ENCODE data around the gene FAM120AOS. TPM values are rescaled to one million over a fixed set of nuclear protein-coding genes. Genes with fewer than 3 reads are reported as not detected.
"Not testable (repeated sequence)": the region's sequence is repeated elsewhere in the genome, so short reads cannot be mapped to it uniquely, and the experiment has no call there.

FAM120AOS gene
- polyA plus RNA-seq, 1 donor = 34.0 TPM

GRCh38 chr9:93439301-93439700, 14.1 kb downstream of the FAM120AOS start:
- DNase-seq (ENCODE audit: low read depth) = not testable (repeated sequence)

GRCh38 chr9:93437996-93438395, 15.4 kb downstream of the FAM120AOS start:
- no peak for DNase-seq (ENCODE audit: low read depth)

DNA sequence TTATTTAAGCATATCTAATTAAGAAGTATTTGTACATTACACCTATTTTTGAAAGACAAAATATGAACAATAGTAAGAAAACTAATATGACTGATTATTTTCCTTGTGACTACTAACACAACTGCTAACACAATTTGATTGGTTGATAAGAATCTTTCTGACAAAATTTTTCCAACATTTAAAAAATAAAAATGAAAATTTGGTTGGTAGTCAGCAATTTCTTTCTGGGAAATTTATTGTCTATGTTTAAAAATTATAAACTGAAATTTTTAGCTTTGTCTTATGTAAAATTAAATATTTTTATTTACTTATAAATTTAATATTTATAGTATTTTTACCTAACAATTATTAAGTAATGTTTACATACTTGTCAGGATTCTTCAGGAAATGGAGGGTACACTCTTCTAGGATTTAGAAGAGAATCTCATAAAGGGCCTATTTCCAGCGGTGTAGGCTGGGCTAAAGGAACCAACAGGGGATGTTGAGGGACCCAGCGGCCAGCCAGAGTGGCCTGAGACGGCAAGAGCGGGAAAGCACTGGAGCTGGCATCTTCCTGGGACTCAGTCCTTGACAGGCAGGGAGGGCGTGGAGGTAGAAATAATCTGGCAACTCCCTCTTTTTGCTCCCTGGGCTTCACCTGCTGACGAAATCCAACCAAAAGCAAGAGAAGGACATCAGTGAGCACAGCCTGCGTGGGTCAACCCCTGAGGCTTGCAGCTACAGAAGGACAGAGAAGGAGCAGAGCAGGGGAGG, 16.6 kb downstream of the FAM120AOS start:
- no peak for DNase-seq (ENCODE audit: low read depth)

DNA sequence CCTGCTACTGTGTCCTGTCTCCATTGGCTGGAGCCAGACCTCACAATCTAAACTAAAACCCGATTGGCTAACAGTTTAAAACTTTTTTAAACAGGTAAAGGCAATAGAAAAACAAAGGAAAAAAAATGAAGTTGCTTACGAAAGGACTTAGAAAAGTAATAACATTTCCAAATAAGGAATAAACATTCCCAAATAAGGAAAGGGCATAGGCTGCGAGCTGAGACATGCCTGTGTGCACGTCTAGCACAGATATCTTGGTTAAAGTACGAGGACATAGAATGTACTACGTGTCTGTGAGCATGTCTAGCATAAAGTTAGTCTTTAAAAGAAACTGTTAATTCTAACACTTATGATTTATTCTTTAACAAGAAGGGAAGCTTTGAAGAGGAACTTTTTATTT, 17.2 kb downstream of the FAM120AOS start:
- no peak for DNase-seq (ENCODE audit: low read depth)

- no peak for DNase-seq (ENCODE audit: low read depth)
Observed at GRCh38 chr9:93435386-93435785, 18.0 kb downstream of the FAM120AOS start.

GRCh38 chr9:93434056-93434455, 19.3 kb downstream of the FAM120AOS start:
- no peak for DNase-seq (ENCODE audit: low read depth)

DNA sequence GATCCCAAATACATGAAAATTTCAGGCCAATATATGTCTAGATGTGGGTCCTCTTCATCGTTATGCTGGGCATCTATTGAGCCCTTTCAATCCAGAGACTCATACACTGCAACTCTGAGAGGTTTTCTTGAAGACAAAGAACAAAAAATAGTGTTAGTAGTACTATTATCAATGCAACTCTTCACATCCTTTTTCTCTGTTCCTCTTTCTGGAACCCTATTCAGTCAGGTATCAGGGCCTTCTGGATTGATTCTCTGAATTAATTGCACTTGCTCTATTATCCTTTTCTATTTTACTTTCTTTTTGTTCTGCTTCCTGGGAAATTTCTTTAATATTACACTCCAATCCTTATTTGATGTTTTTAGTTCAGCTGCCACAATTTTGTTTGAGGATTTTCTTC, 20.4 kb downstream of the FAM120AOS start:
- DNase-seq (ENCODE audit: low read depth) = no peak

- no peak for DNase-seq (ENCODE audit: low read depth)
Observed at GRCh38 chr9:93431539-93432105, 21.8 kb downstream of the FAM120AOS start.

GRCh38 chr9:93427655-93428379, 25.6 kb downstream of the FAM120AOS start:
- DNase-seq (ENCODE audit: low read depth) = no peak

DNA sequence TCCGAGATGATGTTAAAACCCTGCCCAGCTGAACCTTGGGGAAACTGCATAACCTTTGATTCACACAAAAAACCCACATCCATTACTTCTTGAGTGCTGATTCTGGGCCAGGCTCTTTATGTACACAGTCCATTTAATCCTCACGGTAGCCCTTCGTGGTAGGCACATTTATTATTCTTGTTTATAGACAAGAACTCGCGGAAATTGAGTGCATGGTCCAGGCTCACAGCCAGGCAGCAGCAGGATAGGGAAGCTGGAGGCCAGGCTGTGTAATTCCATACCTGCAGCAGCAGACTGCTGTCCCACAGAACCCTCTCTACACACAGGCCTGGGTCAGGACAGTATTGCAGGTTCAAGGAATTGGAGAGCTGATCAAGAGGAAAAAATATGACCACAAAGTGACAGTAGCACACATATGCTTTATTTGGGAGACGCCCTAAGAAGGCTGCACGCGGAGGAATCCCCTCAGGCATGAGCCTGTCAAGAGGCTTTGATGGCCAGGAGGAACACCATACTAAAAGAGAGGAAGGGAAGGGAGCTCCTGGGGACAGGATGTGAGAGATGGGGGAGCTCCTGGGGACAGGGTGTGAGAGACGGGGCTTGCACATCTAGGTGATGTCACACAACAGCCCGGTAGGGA, 30.3 kb downstream of the FAM120AOS start:
- no peak for DNase-seq (ENCODE audit: low read depth)

DNA sequence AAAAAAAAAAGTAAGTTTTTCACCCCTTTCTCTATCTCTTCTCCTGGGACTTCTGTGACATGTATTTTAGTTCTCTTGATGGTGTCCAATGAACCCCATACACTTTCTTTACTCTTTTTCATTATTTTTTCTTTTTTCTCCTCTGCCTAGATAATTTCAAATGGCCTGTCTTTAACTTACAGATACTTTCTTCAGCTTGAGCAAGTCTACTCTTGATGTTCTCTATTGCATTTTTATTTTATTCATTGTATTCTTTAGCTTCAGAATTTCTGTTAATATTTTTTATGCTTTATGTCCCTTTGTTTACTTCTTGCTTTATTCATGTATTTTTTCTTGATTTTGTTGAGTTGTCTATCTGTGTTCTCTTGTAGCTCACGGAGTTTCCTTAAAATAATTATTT, 34.4 kb downstream of the FAM120AOS start:
- no peak for DNase-seq (ENCODE audit: low read depth)

GRCh38 chr9:93417538-93417937, 35.8 kb downstream of the FAM120AOS start:
- DNase-seq (ENCODE audit: low read depth) = no peak

DNA sequence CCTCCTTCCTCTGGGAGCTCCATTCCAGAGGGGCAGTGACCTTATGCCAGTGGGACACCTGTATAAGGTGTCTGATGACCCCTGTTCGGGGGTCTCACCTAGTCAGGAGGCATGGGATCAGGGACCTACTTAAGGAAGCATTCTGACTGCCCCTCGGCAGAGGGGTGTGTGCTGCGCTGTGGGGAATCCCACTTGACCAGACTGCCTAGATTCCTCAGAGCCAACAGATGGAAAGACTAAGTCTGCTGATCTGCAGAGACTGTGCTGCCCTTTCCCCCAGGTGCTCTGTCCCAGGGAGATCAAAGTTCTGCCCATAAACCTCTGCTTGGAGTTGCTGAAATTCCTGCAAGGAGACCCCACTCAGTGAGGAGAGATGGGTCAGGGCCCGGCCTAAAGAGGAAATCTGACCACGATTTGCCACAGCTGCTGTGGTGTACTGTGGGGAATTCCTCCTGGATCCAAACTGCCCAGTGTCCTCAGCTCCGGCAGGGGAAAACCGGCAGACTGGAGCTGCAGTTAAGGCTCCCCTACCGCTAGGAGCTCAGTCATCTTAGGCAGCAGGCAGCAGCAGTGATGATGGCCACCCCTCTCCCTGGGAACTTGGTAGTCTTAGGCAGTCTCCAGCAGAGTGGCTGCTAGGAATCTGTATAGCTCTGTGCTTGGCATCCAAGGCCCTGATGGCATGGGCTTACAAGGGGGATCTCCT, 36.7 kb downstream of the FAM120AOS start:
- no peak for DNase-seq (ENCODE audit: low read depth)

GRCh38 chr9:93415176-93415690, 38.1 kb downstream of the FAM120AOS start:
- no peak for DNase-seq (ENCODE audit: low read depth)

GRCh38 chr9:93413530-93413929, 39.9 kb downstream of the FAM120AOS start:
- DNase-seq (ENCODE audit: low read depth) = no peak

DNA sequence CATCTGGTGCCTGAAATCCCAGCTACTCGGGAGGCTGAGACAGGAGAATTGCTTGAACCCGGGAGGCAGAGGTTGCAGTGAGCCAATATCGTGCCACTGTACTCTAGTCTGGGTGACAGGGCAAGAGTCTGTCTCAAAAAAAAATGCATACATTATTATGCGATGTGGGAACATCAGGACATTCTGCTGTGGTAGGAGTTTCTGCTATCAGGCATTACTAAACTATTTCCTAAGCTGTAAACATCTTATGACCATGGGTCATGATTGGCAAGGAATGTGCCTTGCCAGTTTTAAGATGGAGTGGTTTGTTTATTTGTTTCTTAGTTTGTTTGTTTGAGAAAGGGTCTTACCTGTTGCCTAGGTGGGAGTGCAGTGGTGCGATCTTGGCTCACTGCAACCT, 47.0 kb downstream of the FAM120AOS start:
- DNase-seq (ENCODE audit: low read depth) = no peak

DNA sequence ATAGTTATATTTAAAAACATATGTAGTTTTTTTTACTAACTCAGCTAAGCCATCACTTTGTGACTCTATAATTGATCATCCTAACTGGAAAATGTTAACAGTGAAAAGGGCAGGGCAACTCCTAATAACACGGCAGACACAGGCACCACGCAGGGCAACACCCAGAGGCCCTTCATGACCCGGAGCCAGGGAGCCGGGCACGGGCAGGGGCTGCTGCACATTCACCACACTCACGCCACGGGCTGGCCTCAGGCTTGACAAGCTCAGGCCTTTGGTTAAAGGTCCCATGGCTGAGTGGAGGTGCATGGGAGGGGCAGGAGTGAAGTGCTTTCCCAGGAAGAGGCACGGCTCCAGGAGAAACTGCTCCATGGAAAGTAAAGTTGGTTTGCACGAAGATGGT, 54.9 kb downstream of the FAM120AOS start:
- no peak for DNase-seq (ENCODE audit: low read depth)

GRCh38 chr9:93397661-93398373, 55.6 kb downstream of the FAM120AOS start:
- DNase-seq (ENCODE audit: low read depth) = no peak

Measured in forelimb muscle (tissue), 1 donor.